ENCODE measurements around the gene GPC5.

- TF ChIP-seq, protein P1, sequence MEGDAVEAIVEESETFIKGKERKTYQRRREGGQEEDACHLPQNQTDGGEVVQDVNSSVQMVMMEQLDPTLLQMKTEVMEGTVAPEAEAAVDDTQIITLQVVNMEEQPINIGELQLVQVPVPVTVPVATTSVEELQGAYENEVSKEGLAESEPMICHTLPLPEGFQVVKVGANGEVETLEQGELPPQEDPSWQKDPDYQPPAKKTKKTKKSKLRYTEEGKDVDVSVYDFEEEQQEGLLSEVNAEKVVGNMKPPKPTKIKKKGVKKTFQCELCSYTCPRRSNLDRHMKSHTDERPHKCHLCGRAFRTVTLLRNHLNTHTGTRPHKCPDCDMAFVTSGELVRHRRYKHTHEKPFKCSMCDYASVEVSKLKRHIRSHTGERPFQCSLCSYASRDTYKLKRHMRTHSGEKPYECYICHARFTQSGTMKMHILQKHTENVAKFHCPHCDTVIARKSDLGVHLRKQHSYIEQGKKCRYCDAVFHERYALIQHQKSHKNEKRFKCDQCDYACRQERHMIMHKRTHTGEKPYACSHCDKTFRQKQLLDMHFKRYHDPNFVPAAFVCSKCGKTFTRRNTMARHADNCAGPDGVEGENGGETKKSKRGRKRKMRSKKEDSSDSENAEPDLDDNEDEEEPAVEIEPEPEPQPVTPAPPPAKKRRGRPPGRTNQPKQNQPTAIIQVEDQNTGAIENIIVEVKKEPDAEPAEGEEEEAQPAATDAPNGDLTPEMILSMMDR (IDR thresholded peaks at IDR 0.05): no peak
- no peak for TF ChIP-seq POLR2A (IDR thresholded peaks at IDR 0.05)
- TF ChIP-seq EP300 (IDR thresholded peaks at IDR 0.05): no peak
Measured at GRCh38 chr13:92320323-92320722, 921.9 kb downstream of the GPC5 start.

Data from ovary (tissue), 3 donors.